CD14-positive monocyte (primary cell): ENCODE measurements around the gene DGKE. TPM values are rescaled to one million over a fixed set of nuclear protein-coding genes. Genes with fewer than 3 reads are reported as not detected.

ENCODE experiments used
- DNase-seq, 3 donors: peaks; one replicate each; pipeline ENCODE4 v3.0.0-alpha.2; 2011 to 2022
- H2AFZ ChIP-seq: 2 replicates; pipeline ENCODE4 v1.6.0; 2012; ENCODE audit warnings: mild to moderate bottlenecking, low read depth, low read length, inconsistent platforms; ENCODE audit not compliant: insufficient read depth, poor library complexity, severe bottlenecking
- H3K27ac ChIP-seq, 2 donors: 1 replicate in 1 of 2; 2 replicates in 1 of 2; pipeline ENCODE4 v1.5.1; 2012 to 2013; ENCODE audit warnings: low read length in 2 of 2, control low read depth in 1 of 2, inconsistent platforms in 1 of 2, low read depth in 1 of 2, mild to moderate bottlenecking in 1 of 2
- H3K27me3 ChIP-seq, 2 donors: one replicate each; pipeline versions ENCODE4 v1.6.0 to v1.6.1; 2011 to 2013; ENCODE audit warnings: low read length in 2 of 2; ENCODE audit not compliant: control insufficient read depth in 2 of 2, insufficient read depth in 2 of 2
- H3K36me3 ChIP-seq, 2 donors: replicated peaks in 1 of 2; 1 replicate in 1 of 2; 2 replicates in 1 of 2; pipeline versions ENCODE4 v1.5.1 to v1.6.1; 2012 to 2013; ENCODE audit warnings: low read length in 2 of 2, control low read depth in 1 of 2, inconsistent platforms in 1 of 2, mild to moderate bottlenecking in 1 of 2; ENCODE audit not compliant: insufficient read depth in 2 of 2, control insufficient read depth in 1 of 2
- H3K4me1 ChIP-seq, 2 donors: 1 replicate in 1 of 2; 2 replicates in 1 of 2; pipeline versions ENCODE4 v1.5.1 to v1.6.1; 2012 to 2013; ENCODE audit warnings: low read length in 2 of 2, control low read depth in 1 of 2, inconsistent platforms in 1 of 2, mild to moderate bottlenecking in 1 of 2, moderate library complexity in 1 of 2; ENCODE audit not compliant: insufficient read depth in 2 of 2, control insufficient read depth in 1 of 2
- H3K4me2 ChIP-seq: replicated peaks from 2 replicates; pipeline ENCODE3; 2012; ENCODE audit warnings: low read length, moderate library complexity, mild to moderate bottlenecking; ENCODE audit not compliant: poor library complexity, severe bottlenecking; ENCODE audit errors: extremely low read depth
- H3K4me3 ChIP-seq, 3 experiments: fragments of 200-600 bp in 1 of 3; sonication (generic) in 1 of 3; replicated peaks in 1 of 3; 1 replicate in 2 of 3; 2 replicates in 1 of 3; pipeline ENCODE4 v1.5.1; 2011 to 2013; ENCODE audit warnings: low read length in 3 of 3, mild to moderate bottlenecking in 3 of 3, control low read depth in 2 of 3, low read depth in 2 of 3, inconsistent platforms in 1 of 3, moderate library complexity in 1 of 3
- H3K79me2 ChIP-seq: 2 replicates; pipeline ENCODE4 v1.6.0; 2012; ENCODE audit warnings: mild to moderate bottlenecking, control low read depth, inconsistent platforms, low read length, moderate library complexity; ENCODE audit not compliant: insufficient read depth
- H3K9ac ChIP-seq: 2 replicates; pipeline ENCODE4 v1.6.0; 2017; ENCODE audit warnings: low read length, mild to moderate bottlenecking; ENCODE audit not compliant: insufficient read depth, poor library complexity, severe bottlenecking
- H3K9me3 ChIP-seq, 2 donors: replicated peaks in 1 of 2; 1 replicate in 1 of 2; 2 replicates in 1 of 2; pipeline versions ENCODE4 v1.5.1 to v1.6.1; 2012 to 2013; ENCODE audit warnings: low read length in 2 of 2, control low read depth in 1 of 2; ENCODE audit not compliant: control insufficient read depth in 1 of 2, insufficient read depth in 1 of 2
- H4K20me1 ChIP-seq: 2 replicates; pipeline ENCODE4 v1.6.0; 2012; ENCODE audit warnings: mild to moderate bottlenecking, low read length, control low read depth, moderate library complexity; ENCODE audit not compliant: insufficient read depth
- H3K27ac Mint-ChIP-seq, 7 donors: one replicate each; pipeline ENCODE4 v1.8.0; 2020; ENCODE audit warnings: mild to moderate bottlenecking in 7 of 7, mixed read lengths in 7 of 7, moderate library complexity in 6 of 7, inconsistent platforms in 2 of 7
- H3K27me3 Mint-ChIP-seq, 3 donors: one replicate each; pipeline ENCODE4 v1.8.0; 2021 to 2022; ENCODE audit warnings: low read depth in 3 of 3, mild to moderate bottlenecking in 3 of 3, mixed read lengths in 3 of 3, moderate library complexity in 3 of 3, inconsistent platforms in 1 of 3
- H3K36me3 Mint-ChIP-seq, 2 donors: one replicate each; pipeline ENCODE4 v1.8.0; 2020; ENCODE audit warnings: mixed read lengths in 2 of 2, inconsistent platforms in 1 of 2, mild to moderate bottlenecking in 1 of 2
- H3K4me1 Mint-ChIP-seq: one replicate; pipeline ENCODE4 v1.8.0; 2020; ENCODE audit warnings: mild to moderate bottlenecking, mixed read lengths
- H3K4me3 Mint-ChIP-seq, 2 donors: one replicate each; pipeline ENCODE4 v1.8.0; 2020; ENCODE audit warnings: mild to moderate bottlenecking in 2 of 2, mixed read lengths in 2 of 2, moderate library complexity in 1 of 2
- H3K9me3 Mint-ChIP-seq, 7 donors: one replicate each; pipeline ENCODE4 v1.8.0; 2020 to 2022; ENCODE audit warnings: mixed read lengths in 7 of 7, mild to moderate bottlenecking in 6 of 7, moderate library complexity in 6 of 7, inconsistent platforms in 2 of 7
- WGBS: methylation state at CpG from one replicate; pipeline ENCODE4 v1.1.5; 2013; ENCODE audit warnings: missing lambda C conversion rate; ENCODE audit not compliant: insufficient coverage; 5-methylcytosine and 5-hydroxymethylcytosine counted together
- intact Hi-C, 2 donors: fragments of 100-400 bp; cut with micrococcal nuclease; formaldehyde crosslinking; loops; one replicate each; pipeline versions ENCODE4 v1.15.0 to v1.15.1; 2023
- polyA plus RNA-seq, 3 donors: library from polyadenylated mRNA; depleted of rRNA in 1 of 3; unstranded in 2 of 3; stranded (reverse) in 1 of 3; fragments of 300-500 nt in 2 of 3; fragments of >200 nt in 1 of 3; fragmentation: Illumina TruSeq in 2 of 3; gene quantifications; 1 replicate in 2 of 3; 2 replicates in 1 of 3; pipeline ENCODE4 v1.2.3, GENCODE V29; 2012 to 2021
- TF ChIP-seq, protein P1 (sequence below): fragments of 200-600 bp; IDR thresholded peaks from one replicate; pipeline ENCODE4 v1.8.0; 2022; ENCODE audit warnings: antibody characterized with exemption, mild to moderate bottlenecking

DGKE gene
- polyA plus RNA-seq, 3 donors = 1.1 to 3.0 (median 1.5) TPM

DNA sequence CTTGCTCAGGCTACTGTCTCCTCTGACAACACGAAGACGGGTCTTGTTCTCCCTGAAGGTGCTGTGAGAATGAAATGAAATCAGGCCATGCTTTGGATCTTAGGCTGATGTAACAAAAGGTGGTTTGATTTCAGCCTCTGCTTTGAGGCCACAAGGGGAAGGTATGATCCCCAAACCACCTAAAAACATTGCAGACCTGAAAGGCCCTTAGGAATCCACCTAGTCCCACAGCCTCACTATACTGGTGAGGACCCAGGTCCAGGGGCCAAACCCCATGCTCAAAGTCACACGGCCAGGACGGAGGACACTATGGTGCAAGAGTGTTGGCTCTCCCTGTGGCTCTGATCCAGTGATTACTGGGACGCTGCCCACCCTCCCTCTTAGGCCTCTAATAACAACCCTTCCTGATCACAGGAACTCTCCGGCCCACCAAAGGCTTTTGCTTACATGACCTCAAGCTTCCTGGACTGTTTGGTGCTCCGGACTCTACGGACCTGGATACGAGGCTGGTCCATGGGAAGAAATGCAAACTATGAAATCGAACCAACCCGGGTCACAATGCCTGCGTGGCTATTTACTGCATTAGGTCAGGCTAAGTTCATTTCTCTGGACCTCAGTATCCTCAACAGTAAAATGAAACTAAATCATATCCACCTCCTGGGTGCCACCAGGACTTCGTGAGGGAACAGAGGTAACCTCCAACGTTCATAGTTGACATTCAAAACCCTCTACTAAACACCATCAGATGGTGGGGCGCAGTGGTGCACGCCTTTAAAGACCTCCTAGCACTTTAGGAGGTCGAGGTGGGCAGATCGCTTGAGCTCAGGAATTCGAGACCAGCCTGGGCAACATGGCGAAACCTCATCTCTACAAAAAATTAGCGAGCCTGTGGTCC, 78.4 kb downstream of the DGKE start:
- H3K4me3 Mint-ChIP-seq = peak overlapping the region; percentile 95 to 98
- WGBS = 52% methylated on average over 10 of the region's 21 CpGs
- H4K20me1 ChIP-seq = peaks cover 58% of the 10 kb centered on the region
- intact Hi-C loops = loop anchor here in 1 of 2 donors (5.0 kb wide), 1 partner anchor 80 kb away; the partner anchor contains the start of genes C17orf67 and DGKE
- no peak for DNase-seq
- H3K27me3 ChIP-seq = no peaks in the 10 kb centered on the region
- H3K36me3 Mint-ChIP-seq = peaks cover 29 to 37% of the 10 kb centered on the region in 2 donors
- H3K9me3 Mint-ChIP-seq = peaks cover 0 to 2% (median 0%) of the 10 kb centered on the region in 7 donors
- peaks cover 73% of the 10 kb centered on the region for H3K79me2 ChIP-seq
- H3K4me1 ChIP-seq = peaks cover 81 to 90% of the 10 kb centered on the region in 2 donors
- peaks cover 0 to 2% (median 0%) of the 10 kb centered on the region in 3 donors for H3K27me3 Mint-ChIP-seq
- peak overlapping the region; percentile 95 to 98 (median 96) for H3K27ac Mint-ChIP-seq
- H3K4me2 ChIP-seq = peak overlapping the region; percentile 93
- H3K27ac ChIP-seq = peak overlapping the region; percentile 98 to 99
- peak overlapping the region; percentile 95 for H3K9ac ChIP-seq
- no peak overlapping the region for H2AFZ ChIP-seq
- TF ChIP-seq, protein P1, sequence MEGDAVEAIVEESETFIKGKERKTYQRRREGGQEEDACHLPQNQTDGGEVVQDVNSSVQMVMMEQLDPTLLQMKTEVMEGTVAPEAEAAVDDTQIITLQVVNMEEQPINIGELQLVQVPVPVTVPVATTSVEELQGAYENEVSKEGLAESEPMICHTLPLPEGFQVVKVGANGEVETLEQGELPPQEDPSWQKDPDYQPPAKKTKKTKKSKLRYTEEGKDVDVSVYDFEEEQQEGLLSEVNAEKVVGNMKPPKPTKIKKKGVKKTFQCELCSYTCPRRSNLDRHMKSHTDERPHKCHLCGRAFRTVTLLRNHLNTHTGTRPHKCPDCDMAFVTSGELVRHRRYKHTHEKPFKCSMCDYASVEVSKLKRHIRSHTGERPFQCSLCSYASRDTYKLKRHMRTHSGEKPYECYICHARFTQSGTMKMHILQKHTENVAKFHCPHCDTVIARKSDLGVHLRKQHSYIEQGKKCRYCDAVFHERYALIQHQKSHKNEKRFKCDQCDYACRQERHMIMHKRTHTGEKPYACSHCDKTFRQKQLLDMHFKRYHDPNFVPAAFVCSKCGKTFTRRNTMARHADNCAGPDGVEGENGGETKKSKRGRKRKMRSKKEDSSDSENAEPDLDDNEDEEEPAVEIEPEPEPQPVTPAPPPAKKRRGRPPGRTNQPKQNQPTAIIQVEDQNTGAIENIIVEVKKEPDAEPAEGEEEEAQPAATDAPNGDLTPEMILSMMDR = no peak
- H3K4me3 ChIP-seq = peak overlapping the region; percentile 64 to 98 (median 87)
- H3K9me3 ChIP-seq = no peaks in the 10 kb centered on the region
- peaks cover 3 to 11% of the 10 kb centered on the region in 2 donors for H3K36me3 ChIP-seq
- H3K4me1 Mint-ChIP-seq = peaks cover 80% of the 10 kb centered on the region

DNA sequence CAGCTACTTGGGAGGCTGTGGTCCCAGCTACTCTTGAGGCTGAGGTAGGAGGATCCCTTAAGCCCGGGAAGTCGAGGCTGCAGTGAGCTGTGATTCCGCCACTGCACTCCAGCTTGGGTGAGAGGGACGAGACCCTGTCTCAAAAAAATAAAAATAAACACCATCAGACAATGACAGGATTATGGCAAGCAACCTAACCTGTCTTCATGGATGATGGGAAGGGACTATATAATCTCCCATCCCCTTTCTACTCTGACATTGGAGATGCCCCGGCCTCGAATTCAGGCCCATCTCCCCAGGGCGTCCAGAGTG, 79.0 kb downstream of the DGKE start:
- H3K27ac ChIP-seq = peak overlapping the region; percentile 98 to 99
- Mint-ChIP-seq H3K4me1 (peaks cover 76% of the 10 kb centered on the region), H3K4me3 (peak overlapping the region; percentile 95 to 98), H3K36me3 (peaks cover 24 to 37% of the 10 kb centered on the region in 2 donors), H3K27ac (peak overlapping the region; percentile 95 to 98 (median 96)), H3K9me3 (peaks cover 0 to 6% (median 4%) of the 10 kb centered on the region in 7 donors), H3K27me3 (peaks cover 0 to 2% (median 0%) of the 10 kb centered on the region in 3 donors)
- H3K9ac ChIP-seq = peak overlapping the region; percentile 95
- peaks cover 52% of the 10 kb centered on the region for H4K20me1 ChIP-seq
- H2AFZ ChIP-seq = no peak overlapping the region
- 5% methylated on average over 3 of the region's 7 CpGs for WGBS
- intact Hi-C loops = loop anchor here in 1 of 2 donors (5.0 kb wide), 1 partner anchor 81 kb away; the partner anchor contains the start of genes C17orf67 and DGKE
- peaks cover 71% of the 10 kb centered on the region for H3K79me2 ChIP-seq
- peaks cover 75 to 88% of the 10 kb centered on the region in 2 donors for H3K4me1 ChIP-seq
- no peaks in the 10 kb centered on the region for H3K9me3 ChIP-seq
- peaks cover 0 to 7% of the 10 kb centered on the region in 2 donors for H3K36me3 ChIP-seq
- no peak for DNase-seq
- no peaks in the 10 kb centered on the region for H3K27me3 ChIP-seq
- peak overlapping the region; percentile 64 to 98 (median 87) for H3K4me3 ChIP-seq
- TF ChIP-seq, protein P1 = no peak
- peak overlapping the region; percentile 93 for H3K4me2 ChIP-seq
